Suppressor macrophage treated with lipopolysaccharide for 1 hour (primary cell): Measurements from ENCODE around the gene CCNY.
"Not testable (repeated sequence)": the region's sequence is repeated elsewhere in the genome, so short reads cannot be mapped to it uniquely, and the experiment has no call there.

Experiments
- DNase-seq, 3 donors: peaks; one replicate each; pipeline ENCODE4 v3.0.0-alpha.2; 2020 to 2022

The CCNY gene

GRCh38 chr10:35493196-35494118, 157.1 kb downstream of the CCNY start:
- no peak for DNase-seq

GRCh38 chr10:35495521-35496119, 159.3 kb downstream of the CCNY start:
- DNase-seq, result peak; percentile 11 to 37 (median 21)

- DNase-seq, result no peak
Measured at GRCh38 chr10:35497909-35498308, 161.6 kb downstream of the CCNY start.

- DNase-seq, result no peak
Measured at GRCh38 chr10:35498693-35499092, 162.4 kb downstream of the CCNY start.

GRCh38 chr10:35501923-35502322, 165.6 kb downstream of the CCNY start:
- no peak for DNase-seq

GRCh38 chr10:35502692-35503091, 166.4 kb downstream of the CCNY start:
- no peak for DNase-seq

- DNase-seq, result no peak
Measured at GRCh38 chr10:35503578-35503977, 167.3 kb downstream of the CCNY start.

GRCh38 chr10:35504132-35504531, 167.8 kb downstream of the CCNY start:
- no peak for DNase-seq

GRCh38 chr10:35505241-35505873, 169.0 kb downstream of the CCNY start:
- peak in 1 of 3 donors; percentile 16 for DNase-seq

- no peak for DNase-seq
Measured at GRCh38 chr10:35506741-35507140, 170.4 kb downstream of the CCNY start.

- DNase-seq, result no peak
Measured at GRCh38 chr10:35507519-35508109, 171.3 kb downstream of the CCNY start.

GRCh38 chr10:35508647-35509046, 172.3 kb downstream of the CCNY start:
- DNase-seq, result no peak

- DNase-seq, result no peak
Measured at GRCh38 chr10:35510891-35511290, 174.6 kb downstream of the CCNY start.

GRCh38 chr10:35511647-35512046, 175.3 kb downstream of the CCNY start:
- DNase-seq, result no peak

- no peak for DNase-seq
Measured at GRCh38 chr10:35516102-35516670, 179.9 kb downstream of the CCNY start.

- DNase-seq, result peak; percentile 49 to 64 (median 55)
Measured at GRCh38 chr10:35517431-35518181, 181.3 kb downstream of the CCNY start.

- not testable (repeated sequence) for DNase-seq
Measured at GRCh38 chr10:35518187-35518586, 181.9 kb downstream of the CCNY start.

- peak in 2 of 3 donors; percentile 5 to 11 for DNase-seq
Measured at GRCh38 chr10:35520996-35521395, 184.7 kb downstream of the CCNY start.

- peak in 2 of 3 donors; percentile 25 to 31 for DNase-seq
Measured at GRCh38 chr10:35523670-35524225, 187.4 kb downstream of the CCNY start.

GRCh38 chr10:35526746-35527145, 190.4 kb downstream of the CCNY start:
- DNase-seq, result no peak

GRCh38 chr10:35532141-35532540, 195.8 kb downstream of the CCNY start:
- DNase-seq, result no peak

- no peak for DNase-seq
Measured at GRCh38 chr10:35533565-35533964, 197.3 kb downstream of the CCNY start.
